WTC11 (cell line): ENCODE results near the gene BATF2.

Experiments used
- ETV6 ChIP-seq: sonication (generic); formaldehyde crosslinking; IDR thresholded peaks from 2 replicates; pipeline ENCODE4 v1.8.1; 2022; ENCODE audit warnings: mild to moderate bottlenecking, missing genetic modification reagents
- FOXK1 ChIP-seq: sonication (generic); formaldehyde crosslinking; IDR thresholded peaks from 2 replicates; pipeline ENCODE4 v1.8.0; 2022; ENCODE audit warnings: mild to moderate bottlenecking, moderate library complexity, missing genetic modification reagents
- KAT7 ChIP-seq: sonication (generic); formaldehyde crosslinking; IDR thresholded peaks from 2 replicates; pipeline ENCODE4 v1.8.1; 2023; ENCODE audit warnings: missing genetic modification reagents, mild to moderate bottlenecking, borderline replicate concordance
- NR2C2 ChIP-seq: sonication (generic); formaldehyde crosslinking; IDR thresholded peaks from 2 replicates; pipeline ENCODE4 v1.8.0; 2022; ENCODE audit warnings: mild to moderate bottlenecking, missing genetic modification reagents
- RELA ChIP-seq: sonication (generic); formaldehyde crosslinking; IDR thresholded peaks from 2 replicates; pipeline ENCODE4 v1.8.1; 2022; ENCODE audit warnings: missing genetic modification reagents, mild to moderate bottlenecking, borderline replicate concordance
- SP1 ChIP-seq: sonication (generic); formaldehyde crosslinking; conservative IDR thresholded peaks from 2 replicates; pipeline ENCODE4 v1.8.1; 2022; ENCODE audit warnings: missing genetic modification reagents
- TCF7 ChIP-seq: sonication (generic); formaldehyde crosslinking; IDR thresholded peaks from 2 replicates; pipeline ENCODE4 v1.8.0; 2022; ENCODE audit warnings: mild to moderate bottlenecking, low read depth, missing genetic modification reagents, moderate library complexity
- USF1 ChIP-seq: sonication (generic); formaldehyde crosslinking; IDR thresholded peaks from 2 replicates; pipeline ENCODE4 v1.8.0; 2022; ENCODE audit warnings: mild to moderate bottlenecking, missing genetic modification reagents
- ZNF219 ChIP-seq: sonication (generic); formaldehyde crosslinking; IDR thresholded peaks from 2 replicates; pipeline ENCODE4 v1.8.0; 2023; ENCODE audit warnings: missing genetic modification reagents, mild to moderate bottlenecking, borderline replicate concordance
- TF ChIP-seq, protein P1 (sequence below): fragments of 200-600 bp; IDR thresholded peaks from 2 replicates; pipeline ENCODE4 v1.8.0; 2022; ENCODE audit warnings: antibody characterized with exemption
- TF ChIP-seq, protein P2 (sequence below): sonication (generic); formaldehyde crosslinking; IDR thresholded peaks from 2 replicates; pipeline ENCODE4 v1.8.1; 2023; ENCODE audit warnings: mild to moderate bottlenecking, missing genetic modification reagents
- TF ChIP-seq, protein P3 (sequence below): fragments of 250-450 bp; sonication (Bioruptor Pico); IDR thresholded peaks from 2 replicates; pipeline ENCODE4 v2.1.2; 2022; ENCODE audit warnings: mild to moderate bottlenecking, moderate library complexity

GRCh38 chr11:64974124-64974523, 22.6 kb downstream of the BATF2 start:
- TF ChIP-seq, protein P1, sequence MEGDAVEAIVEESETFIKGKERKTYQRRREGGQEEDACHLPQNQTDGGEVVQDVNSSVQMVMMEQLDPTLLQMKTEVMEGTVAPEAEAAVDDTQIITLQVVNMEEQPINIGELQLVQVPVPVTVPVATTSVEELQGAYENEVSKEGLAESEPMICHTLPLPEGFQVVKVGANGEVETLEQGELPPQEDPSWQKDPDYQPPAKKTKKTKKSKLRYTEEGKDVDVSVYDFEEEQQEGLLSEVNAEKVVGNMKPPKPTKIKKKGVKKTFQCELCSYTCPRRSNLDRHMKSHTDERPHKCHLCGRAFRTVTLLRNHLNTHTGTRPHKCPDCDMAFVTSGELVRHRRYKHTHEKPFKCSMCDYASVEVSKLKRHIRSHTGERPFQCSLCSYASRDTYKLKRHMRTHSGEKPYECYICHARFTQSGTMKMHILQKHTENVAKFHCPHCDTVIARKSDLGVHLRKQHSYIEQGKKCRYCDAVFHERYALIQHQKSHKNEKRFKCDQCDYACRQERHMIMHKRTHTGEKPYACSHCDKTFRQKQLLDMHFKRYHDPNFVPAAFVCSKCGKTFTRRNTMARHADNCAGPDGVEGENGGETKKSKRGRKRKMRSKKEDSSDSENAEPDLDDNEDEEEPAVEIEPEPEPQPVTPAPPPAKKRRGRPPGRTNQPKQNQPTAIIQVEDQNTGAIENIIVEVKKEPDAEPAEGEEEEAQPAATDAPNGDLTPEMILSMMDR, result no peak
- TF ChIP-seq ETV6 (CRISPR knock-in tag) (no peak), USF1 (CRISPR knock-in tag) (no peak), TCF7 (no peak), NR2C2 (CRISPR knock-in tag) (no peak), RELA (CRISPR knock-in tag) (no peak), SP1 (no peak), KAT7 (CRISPR knock-in tag) (no peak), ZNF219 (no peak), FOXK1 (no peak)
- TF ChIP-seq, protein P2, sequence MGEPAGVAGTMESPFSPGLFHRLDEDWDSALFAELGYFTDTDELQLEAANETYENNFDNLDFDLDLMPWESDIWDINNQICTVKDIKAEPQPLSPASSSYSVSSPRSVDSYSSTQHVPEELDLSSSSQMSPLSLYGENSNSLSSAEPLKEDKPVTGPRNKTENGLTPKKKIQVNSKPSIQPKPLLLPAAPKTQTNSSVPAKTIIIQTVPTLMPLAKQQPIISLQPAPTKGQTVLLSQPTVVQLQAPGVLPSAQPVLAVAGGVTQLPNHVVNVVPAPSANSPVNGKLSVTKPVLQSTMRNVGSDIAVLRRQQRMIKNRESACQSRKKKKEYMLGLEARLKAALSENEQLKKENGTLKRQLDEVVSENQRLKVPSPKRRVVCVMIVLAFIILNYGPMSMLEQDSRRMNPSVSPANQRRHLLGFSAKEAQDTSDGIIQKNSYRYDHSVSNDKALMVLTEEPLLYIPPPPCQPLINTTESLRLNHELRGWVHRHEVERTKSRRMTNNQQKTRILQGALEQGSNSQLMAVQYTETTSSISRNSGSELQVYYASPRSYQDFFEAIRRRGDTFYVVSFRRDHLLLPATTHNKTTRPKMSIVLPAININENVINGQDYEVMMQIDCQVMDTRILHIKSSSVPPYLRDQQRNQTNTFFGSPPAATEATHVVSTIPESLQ, result no peak
- TF ChIP-seq, protein P3, sequence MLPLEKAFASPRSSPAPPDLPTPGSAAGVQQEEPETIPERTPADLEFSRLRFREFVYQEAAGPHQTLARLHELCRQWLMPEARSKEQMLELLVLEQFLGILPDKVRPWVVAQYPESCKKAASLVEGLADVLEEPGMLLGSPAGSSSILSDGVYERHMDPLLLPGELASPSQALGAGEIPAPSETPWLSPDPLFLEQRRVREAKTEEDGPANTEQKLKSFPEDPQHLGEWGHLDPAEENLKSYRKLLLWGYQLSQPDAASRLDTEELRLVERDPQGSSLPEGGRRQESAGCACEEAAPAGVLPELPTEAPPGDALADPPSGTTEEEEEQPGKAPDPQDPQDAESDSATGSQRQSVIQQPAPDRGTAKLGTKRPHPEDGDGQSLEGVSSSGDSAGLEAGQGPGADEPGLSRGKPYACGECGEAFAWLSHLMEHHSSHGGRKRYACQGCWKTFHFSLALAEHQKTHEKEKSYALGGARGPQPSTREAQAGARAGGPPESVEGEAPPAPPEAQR (CRISPR knock-in tag), result no peak
